RPMI7951 (cell line): Measurements from ENCODE around the gene GPAM. TPM values are rescaled to one million over a fixed set of nuclear protein-coding genes. Genes with fewer than 3 reads are reported as not detected.
A peak's percentile ranks its signal among the peaks of the same experiment; 100 is the strongest.
"Not testable (repeated sequence)": the region's sequence is repeated elsewhere in the genome, so short reads cannot be mapped to it uniquely, and the experiment has no call there.

Source experiments
- DNase-seq: peaks from one replicate; pipeline ENCODE4 v3.0.0-alpha.2; 2012; ENCODE audit warnings: low read depth
- total RNA-seq: library from RNA; depleted of rRNA; stranded (reverse); fragments of >200 nt; shearing (Covaris generic); gene quantifications from 2 replicates; pipeline ENCODE4 v1.2.3, GENCODE V29; 2014

GPAM gene
- total RNA-seq, 1 experiment from 2014 or later = 14.5 TPM

DNA sequence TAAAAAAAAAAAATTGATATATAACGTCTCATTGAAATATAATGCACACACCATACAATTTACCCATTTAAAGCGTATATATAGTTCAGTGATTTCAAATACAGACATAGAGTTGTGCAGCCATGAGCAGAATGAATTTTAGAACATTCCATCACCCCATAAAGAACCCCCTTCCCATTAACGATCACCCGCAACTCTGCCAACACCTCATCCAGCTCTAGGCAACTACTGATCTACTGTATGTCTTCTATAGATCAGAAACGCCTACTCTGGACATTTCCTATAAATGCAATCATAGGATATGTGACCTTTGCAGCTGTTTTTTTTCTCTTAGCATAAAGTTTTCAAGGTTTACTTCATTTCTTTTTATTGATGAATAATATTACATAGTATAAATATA, 33.4 kb upstream of the GPAM start:
- DNase-seq = no peak

- DNase-seq = no peak
Observed at GRCh38 chr10:112216151-112216550, 32.6 kb upstream of the GPAM start.

DNA sequence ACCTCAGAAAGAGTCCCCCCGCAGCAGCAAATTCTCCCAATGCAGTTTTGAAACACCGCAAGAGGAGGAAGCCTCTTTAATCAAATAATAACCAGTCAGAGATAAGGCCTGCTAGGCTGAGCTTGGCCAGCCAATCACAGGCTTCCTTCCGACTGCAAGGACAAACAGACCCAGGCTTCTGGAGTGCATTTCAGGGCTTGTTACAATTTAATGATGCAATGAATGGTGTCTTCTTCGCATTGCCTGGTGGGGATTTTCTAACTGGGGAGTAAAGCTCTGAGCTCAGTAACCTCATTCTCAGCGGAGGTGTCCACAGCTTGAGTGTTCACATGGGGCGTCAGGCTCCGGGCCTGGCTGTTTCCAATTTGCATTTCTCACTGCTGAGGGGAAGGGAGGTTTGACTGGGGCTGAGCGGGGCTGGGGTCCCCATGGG, 31.8 kb upstream of the GPAM start:
- no peak for DNase-seq

GRCh38 chr10:112214298-112214926, 30.8 kb upstream of the GPAM start:
- no peak for DNase-seq

DNA sequence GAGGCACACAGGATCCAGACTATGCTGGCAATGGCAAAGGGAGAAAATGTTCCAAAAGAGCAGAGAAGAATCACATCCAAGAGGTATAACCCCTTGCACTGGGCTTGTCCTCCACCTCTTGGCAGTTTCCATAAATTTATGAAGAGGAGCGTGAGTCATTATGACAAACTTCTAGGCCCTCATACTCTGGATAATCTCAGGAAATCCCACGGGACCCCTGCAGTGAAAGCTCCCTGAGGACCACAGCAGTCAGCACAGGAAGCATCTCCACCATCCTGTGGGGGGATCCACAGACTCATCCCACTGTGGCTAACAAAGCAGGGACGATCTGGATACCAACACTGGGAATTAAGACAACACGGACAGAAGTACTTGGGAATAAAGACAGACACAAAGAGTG, 30.3 kb upstream of the GPAM start:
- DNase-seq = no peak

GRCh38 chr10:112213098-112213823, 29.7 kb upstream of the GPAM start:
- no peak for DNase-seq

DNA sequence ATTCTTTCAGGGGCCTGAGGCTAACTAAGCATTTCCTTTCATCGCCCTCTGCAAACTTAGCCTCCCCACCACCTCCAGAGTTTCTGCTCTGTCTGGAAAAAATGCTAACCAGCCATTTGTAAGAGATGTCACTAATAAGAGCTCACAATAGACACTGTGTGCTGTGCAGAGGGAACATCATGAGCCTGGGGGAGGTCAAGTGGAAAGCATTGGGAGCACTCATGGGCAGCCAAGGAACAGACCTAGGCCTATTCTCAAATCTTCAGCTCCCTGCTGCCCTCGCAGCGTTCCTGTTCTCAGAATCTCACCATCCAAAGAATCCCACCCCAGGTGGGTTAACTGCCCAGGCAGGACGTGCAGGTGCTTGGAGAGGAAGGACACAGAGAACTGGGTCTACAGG, 27.1 kb upstream of the GPAM start:
- DNase-seq = no peak

DNA sequence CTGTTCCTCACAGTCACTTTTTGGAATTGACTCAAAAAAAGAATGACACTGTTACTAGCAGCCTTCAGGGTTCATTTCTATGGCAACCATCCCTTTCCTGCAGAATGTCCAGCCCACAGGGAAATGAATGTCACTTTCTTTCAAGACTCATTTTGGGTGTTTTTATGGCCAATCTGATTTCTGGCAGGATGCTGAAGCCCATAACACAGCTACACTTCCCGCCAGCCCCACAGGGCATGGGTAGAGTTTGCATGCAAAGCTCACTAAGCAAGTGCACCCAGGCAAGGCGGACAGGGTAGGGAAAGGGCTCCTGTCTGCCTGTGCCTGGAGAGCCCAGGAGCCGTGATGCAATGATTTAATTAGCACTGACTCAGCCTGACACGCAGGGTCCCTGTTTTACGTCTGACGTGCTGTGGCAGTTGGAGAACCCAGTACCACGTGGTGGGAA, 26.1 kb upstream of the GPAM start:
- DNase-seq = peak; percentile 61

DNA sequence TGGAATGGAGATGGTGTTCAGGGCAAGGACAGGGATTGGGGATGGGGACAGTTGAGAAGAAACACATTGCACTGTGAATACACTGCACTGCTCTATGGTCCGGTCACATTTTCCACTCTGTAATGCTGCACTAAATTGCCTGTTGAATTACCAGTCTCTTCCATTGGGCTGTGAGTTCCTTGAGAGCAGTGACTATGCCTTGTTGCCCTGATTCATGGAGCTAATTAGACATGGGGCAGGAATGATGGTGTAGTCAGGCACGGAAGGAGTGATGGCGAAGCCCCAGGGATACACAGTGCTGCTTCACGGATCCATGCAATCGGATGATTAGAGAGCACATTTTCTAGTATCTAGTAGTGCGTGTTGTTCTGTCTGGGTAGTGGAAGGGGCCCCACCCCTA, 25.4 kb upstream of the GPAM start:
- peak; percentile 41 for DNase-seq

DNA sequence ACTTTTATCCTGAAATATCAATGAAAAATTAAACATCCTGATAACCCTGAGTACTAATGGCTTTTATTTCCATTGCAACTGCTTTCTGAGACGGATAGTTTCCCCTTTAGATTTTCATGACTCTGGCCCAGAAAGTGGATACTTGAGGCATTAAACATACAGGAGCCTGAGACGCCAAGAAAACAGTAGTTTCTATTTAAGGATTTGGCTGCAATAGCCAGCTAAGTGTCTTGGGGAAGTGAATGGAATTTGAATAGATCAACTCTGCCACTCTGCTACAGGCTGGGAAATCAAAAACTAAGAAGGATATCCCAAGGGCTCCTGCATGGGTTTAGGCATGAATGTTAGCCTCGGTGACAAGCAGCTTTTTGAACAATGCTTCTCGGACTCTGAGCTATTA, 24.7 kb upstream of the GPAM start:
- no peak for DNase-seq

GRCh38 chr10:112203328-112204076, 19.9 kb upstream of the GPAM start:
- no peak for DNase-seq

- DNase-seq = peak; percentile 51
Observed at GRCh38 chr10:112202561-112203241, 19.1 kb upstream of the GPAM start.

- DNase-seq = no peak
Observed at GRCh38 chr10:112202076-112202475, 18.5 kb upstream of the GPAM start.

DNA sequence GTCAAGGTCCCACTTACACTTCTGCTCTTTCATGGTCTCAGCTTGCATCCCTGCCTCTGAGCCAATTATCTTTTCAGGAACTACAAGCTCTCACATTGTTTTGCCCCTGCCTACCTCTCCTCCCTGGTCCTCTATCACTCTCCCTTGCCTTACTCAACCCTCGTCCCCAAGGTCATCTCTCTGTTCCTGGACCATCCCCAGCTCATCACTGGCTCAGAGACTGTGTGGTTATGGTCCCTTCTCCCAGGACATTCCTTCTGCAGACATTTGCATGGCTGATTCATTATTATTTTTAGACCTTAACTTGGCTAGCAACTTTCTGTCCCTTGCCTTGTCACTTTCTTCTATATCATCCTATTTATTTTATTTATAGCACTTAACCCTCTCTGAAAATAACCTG, 17.8 kb upstream of the GPAM start:
- no peak for DNase-seq

- DNase-seq = not testable (repeated sequence)
Observed at GRCh38 chr10:112200259-112200658, 16.7 kb upstream of the GPAM start.

DNA sequence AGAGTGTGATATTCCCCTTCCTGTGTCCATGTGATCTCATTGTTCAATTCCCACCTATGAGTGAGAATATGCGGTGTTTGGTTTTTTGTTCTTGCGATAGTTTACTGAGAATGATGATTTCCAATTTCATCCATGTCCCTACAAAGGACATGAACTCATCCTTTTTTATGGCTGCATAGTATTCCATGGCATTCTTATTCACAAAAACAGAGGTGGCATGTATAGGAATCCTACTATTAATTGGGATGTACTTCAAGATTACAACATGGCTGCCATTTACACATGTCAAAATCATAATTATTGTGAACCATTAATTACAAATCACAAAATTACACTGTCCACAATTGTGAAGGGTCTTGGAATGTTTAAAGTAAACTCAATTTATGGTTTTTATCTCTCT, 14.1 kb upstream of the GPAM start:
- DNase-seq = not testable (repeated sequence)

DNA sequence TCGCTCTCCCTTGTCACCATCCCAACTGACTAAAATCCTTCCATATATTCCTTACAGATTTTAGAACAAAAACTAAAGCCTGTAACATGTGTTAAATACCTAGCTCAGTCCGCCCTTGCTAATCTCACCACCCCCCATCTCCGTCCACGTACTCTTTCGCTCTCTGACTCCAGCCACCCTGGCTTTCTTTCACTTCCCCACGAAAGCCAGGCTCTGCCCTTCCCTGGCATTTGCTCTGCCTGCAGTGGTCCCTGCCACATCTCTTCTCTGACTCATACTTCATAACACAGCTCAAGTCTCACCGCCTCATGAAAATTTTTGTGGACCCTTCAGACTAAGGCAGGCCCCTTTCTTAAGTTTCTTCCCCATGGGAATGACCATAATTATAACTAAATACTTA, 11.7 kb upstream of the GPAM start:
- DNase-seq = no peak

- DNase-seq = no peak
Observed at GRCh38 chr10:112191791-112192190, 8.2 kb upstream of the GPAM start.

DNA sequence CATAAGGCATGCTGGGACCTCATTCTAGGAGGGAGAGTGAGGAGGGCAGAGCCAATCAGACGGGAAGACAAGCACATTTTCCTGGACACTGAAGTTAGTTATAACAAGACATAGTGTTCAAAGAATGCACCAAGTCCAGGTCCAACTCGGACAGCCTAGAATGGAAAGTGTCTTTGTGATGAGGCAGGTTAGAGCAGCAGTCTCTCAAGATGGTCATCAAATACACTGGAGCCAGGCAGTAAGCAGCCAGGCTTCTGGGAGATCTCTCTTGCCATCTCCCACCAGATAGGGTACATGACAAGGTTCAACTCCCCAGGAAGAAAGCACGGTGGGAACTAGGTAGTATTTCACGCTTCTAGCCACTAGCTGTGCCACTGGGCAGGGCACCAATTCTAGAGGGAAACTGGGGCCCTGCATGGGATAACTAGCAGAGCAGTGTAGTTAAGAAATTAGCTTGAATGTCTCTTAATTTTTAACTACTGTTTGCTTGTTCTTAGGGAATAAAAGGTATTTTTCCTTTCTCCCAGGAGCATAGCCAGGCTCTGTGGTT, 7.6 kb upstream of the GPAM start:
- no peak for DNase-seq

DNA sequence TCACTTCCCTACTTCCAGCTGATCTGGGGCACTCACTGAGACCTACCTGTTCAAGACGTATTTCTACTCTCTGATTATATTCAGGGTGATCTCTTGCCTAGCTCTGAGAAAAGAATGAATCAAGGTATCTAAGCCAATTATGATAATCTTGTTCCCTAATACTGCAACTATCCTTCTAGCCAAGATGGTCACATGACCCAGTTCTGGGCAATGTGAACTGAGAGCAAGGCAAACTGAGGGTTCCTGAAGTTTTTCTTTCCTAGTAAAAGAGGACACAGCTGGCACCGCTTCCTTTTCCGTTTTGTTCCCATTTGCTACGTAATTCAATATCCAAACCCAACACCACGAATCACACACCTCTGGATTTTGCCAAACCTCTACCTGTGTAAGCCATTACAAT, 5.9 kb upstream of the GPAM start:
- DNase-seq = no peak

- DNase-seq = no peak
Observed at GRCh38 chr10:112187527-112187926, 4.0 kb upstream of the GPAM start.

DNA sequence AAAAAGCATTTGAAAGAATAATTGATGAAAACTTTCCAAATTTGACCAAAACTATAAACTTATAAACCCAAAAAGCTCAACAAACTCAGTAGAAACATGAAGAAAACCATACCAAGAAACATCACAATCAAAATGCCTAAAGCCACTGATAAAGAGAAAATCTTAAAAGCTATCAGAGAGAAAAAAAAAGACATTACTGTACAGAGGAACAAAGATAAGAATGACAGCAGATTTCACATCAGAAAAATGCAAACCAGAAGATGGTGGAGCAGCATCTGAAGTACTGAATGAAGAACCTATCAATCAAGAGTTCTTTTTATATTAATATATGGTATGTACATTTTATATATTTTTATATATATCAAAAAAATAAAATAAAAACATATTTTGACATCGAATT, 2.4 kb upstream of the GPAM start:
- no peak for DNase-seq
